ENCODE measurements around the gene CEMIP.

Gene CEMIP, protein sequence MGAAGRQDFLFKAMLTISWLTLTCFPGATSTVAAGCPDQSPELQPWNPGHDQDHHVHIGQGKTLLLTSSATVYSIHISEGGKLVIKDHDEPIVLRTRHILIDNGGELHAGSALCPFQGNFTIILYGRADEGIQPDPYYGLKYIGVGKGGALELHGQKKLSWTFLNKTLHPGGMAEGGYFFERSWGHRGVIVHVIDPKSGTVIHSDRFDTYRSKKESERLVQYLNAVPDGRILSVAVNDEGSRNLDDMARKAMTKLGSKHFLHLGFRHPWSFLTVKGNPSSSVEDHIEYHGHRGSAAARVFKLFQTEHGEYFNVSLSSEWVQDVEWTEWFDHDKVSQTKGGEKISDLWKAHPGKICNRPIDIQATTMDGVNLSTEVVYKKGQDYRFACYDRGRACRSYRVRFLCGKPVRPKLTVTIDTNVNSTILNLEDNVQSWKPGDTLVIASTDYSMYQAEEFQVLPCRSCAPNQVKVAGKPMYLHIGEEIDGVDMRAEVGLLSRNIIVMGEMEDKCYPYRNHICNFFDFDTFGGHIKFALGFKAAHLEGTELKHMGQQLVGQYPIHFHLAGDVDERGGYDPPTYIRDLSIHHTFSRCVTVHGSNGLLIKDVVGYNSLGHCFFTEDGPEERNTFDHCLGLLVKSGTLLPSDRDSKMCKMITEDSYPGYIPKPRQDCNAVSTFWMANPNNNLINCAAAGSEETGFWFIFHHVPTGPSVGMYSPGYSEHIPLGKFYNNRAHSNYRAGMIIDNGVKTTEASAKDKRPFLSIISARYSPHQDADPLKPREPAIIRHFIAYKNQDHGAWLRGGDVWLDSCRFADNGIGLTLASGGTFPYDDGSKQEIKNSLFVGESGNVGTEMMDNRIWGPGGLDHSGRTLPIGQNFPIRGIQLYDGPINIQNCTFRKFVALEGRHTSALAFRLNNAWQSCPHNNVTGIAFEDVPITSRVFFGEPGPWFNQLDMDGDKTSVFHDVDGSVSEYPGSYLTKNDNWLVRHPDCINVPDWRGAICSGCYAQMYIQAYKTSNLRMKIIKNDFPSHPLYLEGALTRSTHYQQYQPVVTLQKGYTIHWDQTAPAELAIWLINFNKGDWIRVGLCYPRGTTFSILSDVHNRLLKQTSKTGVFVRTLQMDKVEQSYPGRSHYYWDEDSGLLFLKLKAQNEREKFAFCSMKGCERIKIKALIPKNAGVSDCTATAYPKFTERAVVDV (N-terminal part only)

DNA sequence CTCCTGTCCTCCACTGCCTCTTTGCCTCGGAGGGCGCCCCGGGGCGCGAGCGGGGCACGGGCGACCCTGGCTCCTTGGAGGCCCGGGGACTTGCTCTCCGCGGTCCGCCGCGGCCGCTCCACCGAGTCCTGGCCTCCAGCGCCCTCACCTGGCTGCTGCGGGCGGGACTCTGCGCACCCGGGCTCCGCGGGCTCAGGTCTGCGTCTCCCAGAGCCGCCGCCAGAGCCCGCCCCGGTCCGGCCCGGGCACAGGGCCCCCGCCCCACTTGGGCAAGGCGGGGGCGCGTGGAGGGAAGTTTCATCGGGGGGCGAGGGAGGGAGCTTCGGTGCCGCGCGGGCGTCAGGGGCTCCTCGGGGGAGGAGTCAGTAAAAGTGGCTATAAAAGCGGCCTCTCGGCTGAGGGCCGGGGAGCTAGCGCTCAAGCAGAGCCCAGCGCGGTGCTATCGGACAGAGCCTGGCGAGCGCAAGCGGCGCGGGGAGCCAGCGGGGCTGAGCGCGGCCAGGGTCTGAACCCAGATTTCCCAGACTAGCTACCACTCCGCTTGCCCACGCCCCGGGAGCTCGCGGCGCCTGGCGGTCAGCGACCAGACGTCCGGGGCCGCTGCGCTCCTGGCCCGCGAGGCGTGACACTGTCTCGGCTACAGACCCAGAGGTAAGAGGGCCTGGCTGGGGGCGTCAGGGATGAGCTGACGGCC lies at the start of gene CEMIP:
Gene CEMIP (plus strand): TSS at position 407 of the 694 bp plus-strand sequence. CDS start 94,510 bp downstream, outside the sequence.
- peak in 48 of 56 donors; percentile 5 to 81 (median 48) for DNase-seq

DNA sequence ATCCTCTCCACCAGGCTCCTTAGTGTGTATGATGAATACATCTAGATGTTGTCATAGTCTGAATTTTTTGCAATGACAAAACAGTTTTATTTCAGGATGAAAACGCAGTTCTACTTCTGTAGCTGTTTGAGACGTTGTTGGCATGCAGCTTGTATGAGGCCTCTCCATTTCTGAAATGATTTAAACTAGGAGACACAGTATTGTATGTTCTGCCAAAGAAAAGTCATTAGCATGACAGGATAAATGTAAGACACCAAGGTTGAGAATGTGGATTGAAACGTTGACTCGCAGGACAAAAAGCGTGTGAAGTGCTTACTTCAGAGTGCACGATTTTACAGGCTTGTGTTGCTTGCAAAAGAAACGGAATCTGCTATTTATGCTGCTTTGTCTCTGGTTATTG lies 48.8 kb upstream of the CEMIP start:
- no peak for DNase-seq

DNA sequence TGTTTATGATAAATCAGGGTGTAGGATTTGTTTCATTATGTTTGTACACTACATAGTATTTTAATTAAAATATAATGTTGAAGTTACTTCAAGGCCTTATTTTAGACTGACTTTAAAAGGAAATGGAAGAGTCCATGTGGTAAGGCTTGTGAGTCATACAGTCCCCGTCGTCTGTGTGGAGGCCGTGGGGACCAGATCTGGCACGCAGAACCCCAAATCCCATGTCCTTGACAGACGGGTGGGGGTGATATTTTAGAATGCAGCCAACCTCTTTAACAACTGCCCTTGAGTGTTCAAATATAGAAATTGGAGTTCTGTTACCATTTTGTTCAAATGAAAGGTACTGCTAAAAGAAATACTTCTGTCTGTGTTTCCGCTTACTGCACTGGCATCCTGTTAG lies 48.2 kb upstream of the CEMIP start:
- no peak for DNase-seq

DNA sequence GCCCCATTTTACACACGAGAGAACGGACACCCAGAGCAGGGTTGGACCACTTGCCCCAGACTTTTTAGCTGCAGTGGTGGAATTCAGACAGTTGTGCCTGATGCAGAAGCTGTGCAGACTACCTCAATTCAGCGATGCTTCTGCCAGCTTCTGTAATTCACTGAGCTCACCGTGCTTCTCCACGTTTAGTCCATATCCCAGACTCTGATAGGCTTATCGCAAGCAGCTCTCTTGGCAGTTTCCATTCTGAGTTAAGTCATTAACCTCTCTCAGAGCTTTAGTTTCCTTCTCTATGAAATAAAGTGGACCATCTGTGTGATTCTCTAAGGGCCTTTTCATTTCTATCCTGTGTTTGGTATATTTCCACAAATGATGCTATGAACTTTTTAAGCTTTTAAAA lies 47.0 kb upstream of the CEMIP start:
- no peak for DNase-seq

DNA sequence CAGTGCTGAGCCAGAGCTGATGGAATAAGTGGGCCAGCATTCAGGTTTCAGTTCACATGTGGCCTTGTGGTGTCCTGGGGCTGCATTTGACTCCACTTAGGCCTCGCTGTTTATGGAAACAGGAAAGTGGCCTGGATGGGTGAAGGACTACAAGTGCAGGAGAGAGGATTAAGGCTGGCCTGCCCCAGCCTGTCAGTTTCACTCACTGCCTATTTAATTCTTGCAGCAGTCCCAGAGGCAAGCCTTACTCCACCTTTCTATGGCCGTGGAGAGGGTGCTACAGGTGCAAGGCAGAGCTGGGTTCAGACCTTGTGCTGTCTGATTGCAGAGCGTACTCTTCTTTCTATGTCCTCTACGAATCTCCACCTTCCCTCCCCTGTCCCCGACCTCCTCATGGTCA lies 46.4 kb upstream of the CEMIP start:
- no peak for DNase-seq

DNA sequence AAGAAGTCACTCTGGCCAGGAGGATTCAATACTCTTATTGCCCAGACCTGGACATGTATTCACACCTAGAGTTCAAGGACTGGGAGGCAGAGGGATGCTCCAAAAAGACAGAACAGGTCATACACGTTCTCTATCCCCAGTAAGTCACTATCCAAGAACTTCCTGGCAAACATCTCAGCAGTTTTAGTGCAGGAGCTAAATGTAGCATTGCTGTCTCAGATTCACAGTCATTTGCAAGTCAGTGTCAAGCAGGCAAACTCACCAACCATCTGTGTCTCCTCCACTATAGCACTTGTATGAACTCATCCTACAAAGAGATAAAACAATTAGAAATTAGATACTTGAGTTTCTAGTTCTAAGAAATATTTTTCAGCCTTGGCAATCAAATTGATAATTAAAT lies 45.7 kb upstream of the CEMIP start:
- DNase-seq = peak in 4 of 56 donors; percentile 11 to 28 (median 15)

DNA sequence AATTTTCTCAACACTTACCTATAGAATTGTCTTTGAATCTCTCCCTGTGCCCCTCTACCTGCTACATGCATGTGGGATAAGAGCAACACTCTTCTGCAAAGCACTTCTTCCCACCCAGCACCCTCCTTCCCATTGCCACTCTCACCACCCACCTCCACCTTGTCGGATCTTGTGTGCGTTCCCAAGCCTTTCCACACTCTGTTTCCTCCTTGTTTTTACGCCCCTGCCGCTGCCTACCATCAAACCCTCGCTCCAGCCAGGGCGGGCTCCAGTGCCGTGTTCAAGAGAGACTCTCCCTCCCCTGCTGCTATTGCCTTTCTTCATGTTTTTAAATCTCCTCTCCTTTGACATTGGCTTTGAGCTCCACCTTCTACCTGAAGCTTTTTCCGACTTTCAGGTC lies 43.8 kb upstream of the CEMIP start:
- DNase-seq = no peak

DNA sequence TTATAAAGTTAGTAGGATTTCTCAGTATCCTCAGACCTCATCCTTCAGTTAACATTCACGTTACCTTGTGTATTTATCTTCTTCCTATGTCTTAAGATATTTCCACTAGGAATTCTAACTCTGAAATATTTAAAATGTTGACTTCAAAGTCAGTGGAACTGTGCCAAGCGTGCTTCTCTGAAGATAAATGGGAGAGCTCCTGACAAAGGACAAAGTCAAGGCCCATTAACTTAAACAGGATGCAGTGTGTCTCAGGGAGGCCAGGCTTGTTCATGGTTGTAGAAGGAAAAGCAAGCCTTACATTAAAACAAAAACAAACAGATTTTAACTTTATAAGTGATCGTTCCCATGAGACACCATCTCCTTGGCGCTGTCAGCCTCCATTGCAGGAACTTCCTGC lies 42.6 kb upstream of the CEMIP start:
- no peak for DNase-seq

DNA sequence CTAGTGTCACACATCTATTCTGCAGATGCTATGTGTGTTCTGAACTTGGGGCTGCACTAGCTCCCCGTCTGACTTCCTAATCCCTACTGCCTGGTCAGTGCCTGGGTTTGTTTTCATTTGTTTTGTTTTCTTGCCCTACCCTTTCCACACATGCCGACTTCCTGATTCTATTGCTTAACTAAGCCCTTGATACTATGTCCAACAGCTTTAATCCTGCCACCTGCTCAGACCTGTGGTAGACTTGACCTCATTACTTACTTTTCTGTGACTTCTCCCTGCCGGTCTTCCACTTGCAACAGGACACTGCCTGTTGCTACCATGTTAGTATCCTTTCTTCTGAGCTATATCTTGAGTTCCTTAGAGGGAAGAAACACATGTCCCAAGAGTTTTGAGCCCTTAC lies 39.3 kb upstream of the CEMIP start:
- no peak for DNase-seq

DNA sequence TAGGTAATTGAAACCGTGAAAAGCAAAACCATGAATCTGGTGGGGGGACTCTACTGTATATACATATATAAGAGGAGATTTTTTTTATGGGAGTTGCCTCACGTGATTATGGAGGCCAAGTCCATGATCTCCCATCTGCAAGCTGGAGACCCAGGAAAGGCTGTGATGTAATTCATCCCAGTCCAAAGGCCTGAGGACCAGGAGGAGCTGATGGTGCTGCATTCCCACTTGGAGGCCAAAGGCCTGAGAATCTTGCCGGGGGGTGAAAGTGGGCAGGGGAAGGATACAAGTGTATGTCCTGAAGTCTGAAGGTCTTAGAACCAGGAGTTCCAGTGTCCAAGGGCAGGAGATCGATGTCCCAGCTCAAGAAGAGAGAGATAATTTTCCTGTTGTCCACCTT lies 37.1 kb upstream of the CEMIP start:
- no peak for DNase-seq

DNA sequence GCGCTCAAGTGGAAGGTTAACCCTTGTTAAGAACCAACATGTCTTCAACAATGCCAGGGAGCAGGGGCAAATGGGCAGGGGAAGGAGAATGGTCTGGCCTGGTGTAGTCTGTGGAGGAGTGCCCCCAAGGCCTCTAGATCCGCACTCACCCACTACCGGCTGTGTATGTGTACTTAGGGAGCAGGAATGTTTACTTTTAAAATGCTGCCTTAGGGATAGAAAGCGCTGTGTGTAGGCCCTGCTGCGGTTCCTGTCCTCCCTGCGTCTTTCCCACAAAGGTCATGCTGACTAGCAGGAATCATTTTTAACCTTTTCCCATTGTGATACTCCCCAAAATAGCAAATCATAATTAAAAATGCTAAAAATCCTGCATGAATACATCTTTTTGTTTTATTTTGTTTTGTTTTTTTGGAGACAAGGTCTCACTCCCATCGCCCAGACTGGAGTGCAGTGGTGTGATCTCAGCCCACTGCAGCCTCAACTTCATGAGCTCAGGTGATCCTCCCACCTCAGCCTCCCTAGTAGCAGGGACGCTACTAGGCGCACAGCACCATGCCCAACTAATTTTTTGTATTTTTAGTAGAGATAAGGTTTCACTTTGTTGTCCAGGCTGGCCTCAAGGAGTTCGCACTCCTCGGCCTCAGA lies 35.9 kb upstream of the CEMIP start:
- no peak for DNase-seq

DNA sequence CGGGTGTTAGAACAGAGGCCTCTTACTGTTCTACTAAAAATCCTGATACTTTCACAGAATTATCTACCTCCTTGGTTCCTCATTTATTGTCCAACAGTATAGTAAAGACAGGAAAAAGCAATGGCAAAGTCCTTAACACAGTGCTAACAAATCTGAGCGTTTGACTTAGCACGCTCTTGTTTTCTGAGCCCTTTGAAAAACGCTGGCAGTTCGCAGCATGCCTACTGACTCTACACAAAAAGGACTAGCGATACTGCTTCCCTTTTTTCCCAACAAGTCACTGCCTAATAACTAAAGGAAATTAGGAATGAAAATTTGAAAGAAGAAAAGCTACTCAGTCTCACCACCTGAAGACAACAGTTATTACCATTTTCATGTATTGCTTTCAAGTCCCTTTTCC lies 34.8 kb upstream of the CEMIP start:
- no peak for DNase-seq

DNA sequence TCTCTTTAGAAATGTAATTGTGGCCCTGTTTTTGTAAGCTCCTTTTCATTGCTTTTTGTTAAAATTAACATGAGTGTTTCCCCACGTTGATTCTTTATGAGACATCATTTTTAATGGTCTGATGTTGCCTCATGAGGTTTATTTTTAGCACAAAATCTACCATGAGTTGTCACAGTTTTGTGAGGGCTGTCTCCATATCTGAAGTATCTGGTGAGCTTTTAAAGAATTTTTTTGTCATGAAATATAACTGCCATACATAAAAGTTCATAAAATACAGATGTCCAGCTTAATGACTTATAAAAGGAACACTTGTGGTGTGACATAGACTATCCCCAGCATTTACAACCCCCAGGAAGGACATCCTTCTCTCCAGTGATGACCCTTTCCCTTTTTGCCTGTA lies 34.3 kb upstream of the CEMIP start:
- DNase-seq = no peak

DNA sequence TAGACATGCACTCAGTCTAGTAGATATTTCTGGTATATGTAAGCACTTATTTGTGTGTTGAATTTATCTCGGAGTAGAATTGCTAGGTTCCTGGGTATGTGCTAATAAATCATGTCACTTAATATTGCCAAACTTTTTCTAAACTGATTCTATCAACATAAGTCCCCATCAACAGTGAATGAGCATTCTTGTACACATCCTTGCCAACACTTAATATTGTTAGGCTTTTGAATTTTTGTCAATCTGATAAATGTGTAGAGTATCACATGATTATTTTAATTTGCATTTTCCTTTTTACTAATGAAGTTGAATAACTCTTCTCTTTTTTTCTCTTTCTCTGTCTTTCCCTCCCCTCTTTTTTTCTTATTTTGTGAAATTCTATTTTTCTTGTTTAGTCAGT lies 33.3 kb upstream of the CEMIP start:
- DNase-seq = no peak

DNA sequence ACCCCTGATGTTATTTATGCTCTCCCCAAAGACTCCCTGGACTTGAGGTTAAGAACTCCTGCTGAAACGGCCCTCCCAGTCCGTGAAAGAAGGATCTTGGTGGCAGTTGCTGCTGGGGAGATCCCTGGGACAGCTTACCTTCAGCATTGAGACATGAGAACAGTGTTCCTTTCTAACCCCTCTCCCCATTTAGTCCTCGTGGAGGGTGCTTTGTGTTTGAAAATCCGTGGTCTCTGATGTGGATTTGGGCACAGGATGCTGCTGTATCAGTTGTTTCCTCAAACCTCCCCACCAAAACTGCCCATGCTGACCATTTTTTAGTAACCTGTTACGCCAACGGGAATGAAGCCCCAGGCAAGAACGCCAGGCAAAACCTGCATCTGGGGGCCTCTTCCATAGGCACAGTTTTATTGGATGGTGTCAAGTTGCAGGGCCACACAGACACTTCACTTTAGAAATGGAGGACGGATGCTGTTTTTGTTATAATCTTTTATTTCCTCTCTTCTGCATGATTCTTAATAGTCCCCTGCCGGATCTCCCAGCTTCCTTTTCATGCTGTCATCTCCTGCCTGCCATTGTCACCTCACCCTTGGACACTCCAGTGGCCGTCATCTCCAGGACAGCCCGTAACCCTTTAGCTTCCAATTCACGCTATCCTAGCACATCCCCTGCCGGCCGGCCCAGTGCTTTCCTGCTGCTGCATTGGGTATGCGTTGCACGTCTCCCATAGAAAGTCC lies 31.7 kb upstream of the CEMIP start:
- DNase-seq = no peak

DNA sequence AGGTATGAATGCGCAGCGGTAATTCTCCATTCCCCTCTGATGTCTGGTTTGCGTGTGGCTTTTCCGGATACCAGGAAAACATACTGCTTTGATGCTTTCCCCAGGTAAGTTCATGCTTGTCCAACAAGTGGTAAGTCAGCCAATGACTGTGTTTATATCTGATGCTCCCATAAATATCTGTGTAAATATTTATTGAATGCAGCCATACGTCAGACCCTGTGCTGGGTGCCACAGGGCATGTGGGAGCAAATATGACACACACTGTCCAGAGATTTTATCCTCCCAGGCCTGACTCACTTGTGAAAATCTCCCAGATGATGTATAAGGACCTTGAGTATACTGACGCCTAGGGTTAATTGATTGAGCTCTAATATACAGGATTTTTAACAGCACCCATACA lies 29.6 kb upstream of the CEMIP start:
- no peak for DNase-seq

DNA sequence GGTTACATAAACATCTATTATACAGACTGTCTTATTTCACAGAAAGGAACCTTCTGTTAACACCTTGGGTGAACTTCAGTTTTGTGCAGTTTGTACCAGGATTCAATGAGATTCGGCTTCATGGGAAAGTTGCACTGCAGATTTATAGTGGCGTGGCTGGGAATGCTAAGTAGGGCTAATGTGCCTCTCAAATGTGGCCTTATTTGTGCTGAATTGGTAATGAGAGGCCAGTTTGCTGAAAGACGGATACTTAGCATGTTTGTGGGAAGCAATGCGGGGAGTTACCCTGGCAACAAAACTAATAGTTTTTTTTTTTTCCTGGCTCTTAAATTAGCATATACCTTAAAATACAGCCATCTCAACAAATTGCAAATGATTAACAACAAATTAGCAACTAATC lies 28.6 kb upstream of the CEMIP start:
- peak in 12 of 56 donors; percentile 10 to 57 (median 20) for DNase-seq

DNA sequence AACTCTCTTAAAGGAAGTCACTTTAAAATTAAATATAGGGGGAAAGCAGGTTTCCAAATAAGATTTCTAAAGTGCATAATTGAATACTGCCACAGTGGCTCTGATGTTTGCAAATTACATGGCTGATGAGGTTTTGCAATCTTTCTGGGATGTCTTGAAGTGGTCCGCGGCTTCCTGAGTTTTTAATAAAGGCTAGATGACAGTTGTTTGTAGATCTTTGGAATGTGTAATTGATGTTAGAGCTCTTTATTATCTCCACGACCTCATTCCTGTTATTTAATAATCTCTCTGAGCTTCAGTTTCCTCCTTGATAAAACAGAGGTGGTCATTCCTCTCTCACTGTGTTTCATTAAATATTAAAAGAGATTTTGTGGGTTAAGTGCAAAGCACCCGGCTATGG lies 27.0 kb upstream of the CEMIP start:
- DNase-seq = no peak

DNA sequence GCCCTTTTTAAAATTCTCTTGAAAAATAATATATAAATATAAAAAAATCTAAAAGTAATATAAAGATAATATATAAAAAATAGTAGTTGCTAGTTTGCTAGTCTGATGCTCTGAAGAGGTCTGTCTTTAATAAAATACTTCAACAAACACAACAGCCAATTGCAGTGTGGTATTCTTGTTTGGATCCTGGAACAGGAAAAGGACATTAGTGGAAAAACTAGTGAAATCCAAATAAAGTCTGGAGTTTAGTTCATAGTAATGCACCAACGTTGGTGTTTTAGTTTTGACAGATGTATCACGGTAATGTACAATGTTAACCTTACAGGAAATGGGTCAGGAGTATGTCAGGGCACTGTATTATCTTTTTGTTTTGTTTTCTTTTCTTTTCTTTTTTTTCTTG lies 26.0 kb upstream of the CEMIP start:
- DNase-seq = no peak

DNA sequence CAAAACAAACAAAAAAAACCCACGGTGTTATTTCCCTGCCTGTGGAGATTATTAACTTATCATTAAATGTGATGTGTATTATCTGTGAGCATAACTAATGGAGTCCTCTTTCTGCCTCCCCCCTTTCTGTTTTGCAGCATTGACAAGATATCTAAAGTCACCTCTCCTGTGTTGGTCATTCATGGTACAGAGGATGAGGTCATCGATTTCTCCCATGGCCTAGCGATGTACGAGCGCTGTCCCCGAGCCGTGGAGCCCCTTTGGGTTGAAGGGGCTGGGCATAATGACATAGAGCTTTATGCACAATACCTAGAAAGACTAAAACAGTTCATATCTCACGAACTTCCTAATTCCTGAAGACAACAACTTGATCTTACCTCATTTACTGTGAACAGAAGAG lies 25.2 kb upstream of the CEMIP start:
- no peak for DNase-seq
